IPS-15b (cell line): ENCODE data around the gene LCE2C.
"Not testable (repeated sequence)": the region's sequence is repeated elsewhere in the genome, so short reads cannot be mapped to it uniquely, and the experiment has no call there.

ENCODE experiments used
- H3K27me3 ChIP-seq: one replicate; pipeline ENCODE4 v1.6.1; 2013; ENCODE audit warnings: low read length; ENCODE audit not compliant: control insufficient read depth, insufficient read depth
- H3K36me3 ChIP-seq: one replicate; pipeline ENCODE4 v1.6.1; 2013; ENCODE audit warnings: low read length; ENCODE audit not compliant: control insufficient read depth, insufficient read depth
- H3K4me1 ChIP-seq: one replicate; pipeline ENCODE4 v1.6.1; 2013; ENCODE audit warnings: mild to moderate bottlenecking, low read length; ENCODE audit not compliant: control insufficient read depth, insufficient read depth
- H3K4me3 ChIP-seq: one replicate; pipeline ENCODE4 v1.5.1; 2013; ENCODE audit warnings: low read depth, low read length
- H3K9ac ChIP-seq: one replicate; pipeline ENCODE4 v1.6.1; 2013; ENCODE audit warnings: low read depth, mild to moderate bottlenecking, low read length
- H3K9me3 ChIP-seq: one replicate; pipeline ENCODE4 v1.6.1; 2013; ENCODE audit warnings: mild to moderate bottlenecking, low read length; ENCODE audit not compliant: control insufficient read depth, insufficient read depth

The LCE2C gene

GRCh38 chr1:152666171-152666570 lies 8.9 kb upstream of the LCE2C start:
- H3K36me3 ChIP-seq, H3K4me1 ChIP-seq, H3K4me3 ChIP-seq, H3K27me3 ChIP-seq, H3K9ac ChIP-seq: not testable (repeated sequence)
- peaks cover 19% of the 10 kb centered on the region for H3K9me3 ChIP-seq

- H3K9ac ChIP-seq = no peak overlapping the region
- H3K4me1 ChIP-seq = no peaks in the 10 kb centered on the region
- H3K9me3 ChIP-seq = peaks cover 23% of the 10 kb centered on the region
- no peaks in the 10 kb centered on the region for H3K27me3 ChIP-seq
- H3K4me3 ChIP-seq = no peak overlapping the region
- no peaks in the 10 kb centered on the region for H3K36me3 ChIP-seq
Measured at GRCh38 chr1:152667648-152668047, 7.4 kb upstream of the LCE2C start.

- no peaks in the 10 kb centered on the region for H3K4me1 ChIP-seq
- H3K4me3 ChIP-seq = no peak overlapping the region
- H3K36me3 ChIP-seq = no peaks in the 10 kb centered on the region
- no peak overlapping the region for H3K9ac ChIP-seq
- H3K9me3 ChIP-seq = peaks cover 19% of the 10 kb centered on the region
- no peaks in the 10 kb centered on the region for H3K27me3 ChIP-seq
Measured at GRCh38 chr1:152673016-152673415, 2.1 kb upstream of the LCE2C start.

- Histone ChIP-seq H3K27me3 (no peaks in the 10 kb centered on the region), H3K9ac (no peak overlapping the region), H3K4me3 (no peak overlapping the region), H3K36me3 (no peaks in the 10 kb centered on the region), H3K4me1 (no peaks in the 10 kb centered on the region), H3K9me3 (peaks cover 18% of the 10 kb centered on the region)
Measured at GRCh38 chr1:152679459-152679858, 4.4 kb downstream of the LCE2C start.

- H3K9me3 ChIP-seq = peaks cover 22% of the 10 kb centered on the region
- H3K4me1 ChIP-seq = no peaks in the 10 kb centered on the region
- no peaks in the 10 kb centered on the region for H3K36me3 ChIP-seq
- no peaks in the 10 kb centered on the region for H3K27me3 ChIP-seq
- H3K4me3 ChIP-seq = no peak overlapping the region
- no peak overlapping the region for H3K9ac ChIP-seq
Measured at GRCh38 chr1:152681616-152682015, 6.5 kb downstream of the LCE2C start.

- no peak overlapping the region for H3K4me3 ChIP-seq
- H3K36me3 ChIP-seq = no peaks in the 10 kb centered on the region
- H3K4me1 ChIP-seq = no peaks in the 10 kb centered on the region
- no peaks in the 10 kb centered on the region for H3K27me3 ChIP-seq
- no peak overlapping the region for H3K9ac ChIP-seq
- H3K9me3 ChIP-seq = peaks cover 15% of the 10 kb centered on the region
Measured at GRCh38 chr1:152683846-152684245, 8.8 kb downstream of the LCE2C start.

GRCh38 chr1:152685823-152686222 lies 10.7 kb downstream of the LCE2C start, which contains the start of gene LCE2B:
Gene LCE2B, plus strand, starts transcription at chr1:152686123. Its CDS starts 721 bp downstream, at chr1:152686844.
- not testable (repeated sequence) for H3K27me3 ChIP-seq
- peaks cover 15% of the 10 kb centered on the region for H3K9me3 ChIP-seq

GRCh38 chr1:152697701-152698600 lies 22.9 kb downstream of the LCE2C start, which contains the start of gene LCE2A:
Gene LCE2A, plus strand, starts transcription at chr1:152698345. Its CDS starts 557 bp downstream, at chr1:152698902.
- peaks cover 15% of the 10 kb centered on the region for H3K9me3 ChIP-seq
- H3K36me3 ChIP-seq = no peaks in the 10 kb centered on the region
- no peak within 1 kb of the TSS for H3K4me3 ChIP-seq
- no peaks in the 10 kb centered on the region for H3K27me3 ChIP-seq
- H3K9ac ChIP-seq = no peak within 1 kb of the TSS
- H3K4me1 ChIP-seq = no peaks in the 10 kb centered on the region

More at GRCh38 chr1:152685823-152686222, 10.7 kb downstream of the LCE2C start, which contains the start of gene LCE2B:
- not testable (repeated sequence) for H3K4me3 ChIP-seq, H3K36me3 ChIP-seq, H3K9ac ChIP-seq, H3K4me1 ChIP-seq

GRCh38 chr1:152699746-152700145 lies 24.7 kb downstream of the LCE2C start:
- H3K4me3 ChIP-seq = no peak overlapping the region

GRCh38 chr1:152707860-152708259 lies 32.8 kb downstream of the LCE2C start, which contains the start of gene LCE4A:
Gene LCE4A, plus strand, starts transcription at chr1:152708160. Its CDS starts 916 bp downstream, at chr1:152709076.
- H3K4me1 ChIP-seq = no peaks in the 10 kb centered on the region
- no peaks in the 10 kb centered on the region for H3K36me3 ChIP-seq
- no peak within 1 kb of the TSS for H3K4me3 ChIP-seq
- H3K9ac ChIP-seq = no peak within 1 kb of the TSS
- H3K27me3 ChIP-seq = no peaks in the 10 kb centered on the region
- H3K9me3 ChIP-seq = peaks cover 13% of the 10 kb centered on the region

More at GRCh38 chr1:152699746-152700145, 24.7 kb downstream of the LCE2C start:
- Histone ChIP-seq H3K36me3 (no peaks in the 10 kb centered on the region), H3K9ac (no peak overlapping the region), H3K27me3 (no peaks in the 10 kb centered on the region), H3K4me1 (no peaks in the 10 kb centered on the region), H3K9me3 (peaks cover 15% of the 10 kb centered on the region)

- H3K9me3 ChIP-seq = peaks cover 33% of the 10 kb centered on the region
- H3K27me3 ChIP-seq = no peaks in the 10 kb centered on the region
- H3K9ac ChIP-seq = no peak overlapping the region
- H3K4me3 ChIP-seq = no peak overlapping the region
- H3K36me3 ChIP-seq = no peaks in the 10 kb centered on the region
- no peaks in the 10 kb centered on the region for H3K4me1 ChIP-seq
Measured at GRCh38 chr1:152718238-152718637, 43.2 kb downstream of the LCE2C start.

- Histone ChIP-seq H3K4me3 (no peak overlapping the region), H3K9me3 (peaks cover 13% of the 10 kb centered on the region), H3K9ac (no peak overlapping the region), H3K27me3 (no peaks in the 10 kb centered on the region), H3K4me1 (no peaks in the 10 kb centered on the region), H3K36me3 (no peaks in the 10 kb centered on the region)
Measured at GRCh38 chr1:152725261-152725660, 50.2 kb downstream of the LCE2C start.
